OCI-LY7 (cell line): ENCODE data around the gene YAF2. TPM values are rescaled to one million over a fixed set of nuclear protein-coding genes. Genes with fewer than 3 reads are reported as not detected.

Source experiments
- BruUV-seq: library from RNA; stranded (reverse); fragments of 400-500 nt; replicated peaks from 2 replicates; lab custom pipeline; 2021; lab: Mats Ljungman, UMichigan
- CTCF ChIA-PET: fragments of 300-600 bp; sonication (Branson Sonifier 250); formaldehyde crosslinking; loops from one replicate; lab custom pipeline; 2022; ENCODE audit warnings: antibody characterized with exemption; ENCODE audit not compliant: unreplicated experiment; lab: Charles Lee
- POLR2A ChIA-PET: fragments of 300-600 bp; sonication (Branson Sonifier 250); formaldehyde crosslinking; loops from one replicate; lab custom pipeline; 2022; ENCODE audit warnings: antibody characterized with exemption; lab: Charles Lee
- DNase-seq: peaks from one replicate; pipeline ENCODE4 v3.0.0-alpha.2; 2015; ENCODE audit warnings: low spot score
- H2AFZ ChIP-seq: fragments of 200-600 bp; sonication (generic), shearing (Covaris generic); 2 replicates; pipeline ENCODE4 v1.6.1; 2014; ENCODE audit warnings: mild to moderate bottlenecking, antibody characterized with exemption, low read length, moderate library complexity
- H3K27ac ChIP-seq: fragments of 200-600 bp; sonication (generic); 2 replicates; pipeline ENCODE4 v1.5.1; 2014; ENCODE audit warnings: mixed run types, low read depth, mild to moderate bottlenecking, moderate library complexity, low read length, inconsistent platforms; ENCODE audit not compliant: poor library complexity, severe bottlenecking
- H3K36me3 ChIP-seq: fragments of 200-600 bp; sonication (generic); 2 replicates; pipeline ENCODE4 v1.6.1; 2014; ENCODE audit warnings: mild to moderate bottlenecking, antibody characterized with exemption, low read length, moderate library complexity, mixed read lengths; ENCODE audit not compliant: insufficient read depth
- H3K4me1 ChIP-seq: fragments of 200-600 bp; sonication (generic); 2 replicates; pipeline ENCODE4 v1.5.1; 2014; ENCODE audit warnings: mild to moderate bottlenecking, low read length; ENCODE audit not compliant: insufficient read depth, poor library complexity, severe bottlenecking
- H3K4me2 ChIP-seq: fragments of 200-600 bp; sonication (generic); 2 replicates; pipeline ENCODE4 v1.6.1; 2014; ENCODE audit warnings: mild to moderate bottlenecking, low read length
- H3K4me3 ChIP-seq: fragments of 200-600 bp; sonication (generic); 2 replicates; pipeline ENCODE4 v1.5.1; 2014; ENCODE audit warnings: mild to moderate bottlenecking, low read depth, low read length; ENCODE audit not compliant: poor library complexity, severe bottlenecking
- H3K79me2 ChIP-seq: fragments of 200-600 bp; sonication (generic); 2 replicates; pipeline ENCODE4 v1.6.1; 2016; ENCODE audit warnings: low read depth, mild to moderate bottlenecking, low read length, moderate library complexity, mixed read lengths; ENCODE audit not compliant: insufficient read depth
- H3K9me2 ChIP-seq: fragments of 200-600 bp; sonication (generic); 2 replicates; pipeline ENCODE4 v1.6.1; 2016; ENCODE audit warnings: mild to moderate bottlenecking, low read length, mixed read lengths; ENCODE audit not compliant: insufficient read depth
- H3K9me3 ChIP-seq: fragments of 200-600 bp; sonication (generic); 2 replicates; pipeline ENCODE4 v1.6.1; 2014; ENCODE audit warnings: mild to moderate bottlenecking, mixed run types, low read length, mixed read lengths
- H4K20me1 ChIP-seq: fragments of 200-600 bp; sonication (generic); 2 replicates; pipeline ENCODE4 v1.6.1; 2014; ENCODE audit warnings: mild to moderate bottlenecking, antibody characterized with exemption, low read length, moderate library complexity, mixed read lengths; ENCODE audit not compliant: insufficient read depth
- CTCF ChIP-seq: fragments of 200-600 bp; sonication (generic); conservative IDR thresholded peaks from 2 replicates; pipeline ENCODE4 v1.5.1; 2014; ENCODE audit warnings: mild to moderate bottlenecking, antibody characterized with exemption, low read length, moderate library complexity, mixed read lengths
- EZH2phosphoT487 ChIP-seq: fragments of 200-600 bp; sonication (generic); IDR thresholded peaks from 2 replicates; pipeline ENCODE4 v1.6.1; 2018; ENCODE audit warnings: low read depth, borderline replicate concordance, mild to moderate bottlenecking, mixed run types, antibody characterized with exemption, low read length, moderate library complexity, mixed read lengths
- intact Hi-C: fragments of 100-400 bp; cut with micrococcal nuclease; formaldehyde crosslinking; loops from one replicate; pipeline ENCODE4 v1.10.0; 2022; ENCODE audit not compliant: unreplicated experiment
- total RNA-seq, 2 experiments: library from RNA; depleted of rRNA in 1 of 2; stranded (reverse); fragments of >200 nt in 1 of 2; shearing (Covaris generic) in 1 of 2; gene quantifications; 2 replicates each; pipeline ENCODE4 v1.2.3, GENCODE V29; 2014 to 2022

Gene YAF2
- total RNA-seq, 2 experiments from 2014 or later, result 16.2 to 43.6 TPM

- Histone ChIP-seq H2AFZ (no peak overlapping the region), H3K79me2 (peaks cover 33% of the 10 kb centered on the region; the same call in 1 of the 2 replicates), H3K9me3 (no peaks in the 10 kb centered on the region), H3K4me3 (no peak overlapping the region), H3K9me2 (no peaks in the 10 kb centered on the region), H3K27ac (no peak overlapping the region), H3K36me3 (no peaks in the 10 kb centered on the region), H4K20me1 (peaks cover 7% of the 10 kb centered on the region; the same call in 1 of the 2 replicates), H3K4me2 (no peak overlapping the region), H3K4me1 (no peaks in the 10 kb centered on the region)
- intact Hi-C loops, result loop anchor here (2.0 to 10.0 kb wide), 2 partner anchors 204 to 436 kb away; no protein-coding TSS in a partner anchor
- ChIA-PET POLR2A (interaction anchor here (0.7 to 1.3 kb wide), 2 partner anchors 9 to 242 kb away, joined by 3 read pairs; no protein-coding TSS in a partner anchor), CTCF (no interaction called here)
- no peak for DNase-seq
- no TSS peak for BruUV-seq
- no peak for TF ChIP-seq CTCF
- TF ChIP-seq EZH2phosphoT487, result no peak
These were observed 109.2 kb downstream of the YAF2 start for GRCh38 chr12:42128888-42129287.

GRCh38 chr12:42128327-42128726 lies 109.7 kb downstream of the YAF2 start:
- Histone ChIP-seq H3K4me2 (no peak overlapping the region), H3K36me3 (no peaks in the 10 kb centered on the region), H3K9me3 (no peaks in the 10 kb centered on the region), H3K9me2 (no peaks in the 10 kb centered on the region), H3K27ac (no peak overlapping the region), H3K4me3 (no peak overlapping the region), H3K79me2 (peaks cover 39% of the 10 kb centered on the region; the same call in 1 of the 2 replicates), H3K4me1 (no peaks in the 10 kb centered on the region), H4K20me1 (peaks cover 7% of the 10 kb centered on the region; the same call in 1 of the 2 replicates), H2AFZ (no peak overlapping the region)
- TF ChIP-seq CTCF, result no peak
- TF ChIP-seq EZH2phosphoT487, result no peak
- CTCF ChIA-PET, result interaction anchor here (0.6 to 0.8 kb wide), 2 partner anchors 113 to 310 kb away, joined by 3 read pairs; no protein-coding TSS in a partner anchor
- intact Hi-C loops, result loop anchor here (2.0 to 10.0 kb wide), 2 partner anchors 204 to 436 kb away; no protein-coding TSS in a partner anchor
- BruUV-seq, result no TSS peak
- no peak for DNase-seq
- POLR2A ChIA-PET, result interaction anchor here (0.6 to 1.3 kb wide), 4 partner anchors 10 to 243 kb away, joined by 3 read pairs; no protein-coding TSS in a partner anchor

- Histone ChIP-seq H3K4me2 (no peak overlapping the region), H3K79me2 (peaks cover 32% of the 10 kb centered on the region; the same call in 1 of the 2 replicates), H3K36me3 (no peaks in the 10 kb centered on the region), H3K4me1 (no peaks in the 10 kb centered on the region), H3K27ac (no peak overlapping the region), H2AFZ (no peak overlapping the region), H3K9me3 (no peaks in the 10 kb centered on the region), H4K20me1 (peaks cover 7% of the 10 kb centered on the region; the same call in 1 of the 2 replicates), H3K4me3 (no peak overlapping the region), H3K9me2 (no peaks in the 10 kb centered on the region)
- intact Hi-C loops, result loop anchor here (10.0 kb wide), 1 partner anchor 438 kb away; no protein-coding TSS in a partner anchor
- BruUV-seq, result no TSS peak
- ChIA-PET CTCF (no interaction called here), POLR2A (no interaction called here)
- TF ChIP-seq EZH2phosphoT487 (no peak), CTCF (no peak)
- no peak for DNase-seq
These were observed 111.1 kb downstream of the YAF2 start for GRCh38 chr12:42126963-42127362.
